Hypothalamus (tissue), 51 donors: ENCODE measurements around the gene SLC29A2.
"Not testable (repeated sequence)": the region's sequence is repeated elsewhere in the genome, so short reads cannot be mapped to it uniquely, and the experiment has no call there.

Experiments
- DNase-seq, 51 donors: peaks; one replicate each; lab custom pipeline; 2025; lab: John Stamatoyannopoulos, UW

Gene SLC29A2

GRCh38 chr11:66350560-66351235 lies 20.9 kb downstream of the SLC29A2 start:
- DNase-seq = not testable (repeated sequence)

- DNase-seq = no peak
These were observed 22.5 kb downstream of the SLC29A2 start for GRCh38 chr11:66349084-66349386.

- DNase-seq = peak in 50 of 51 donors; percentile 22 to 90 (median 71)
These were observed 23.9 kb downstream of the SLC29A2 start, which contains the start of gene B4GAT1 for GRCh38 chr11:66347425-66348276. B4GAT1 (minus strand) TSS chr11:66347629; CDS start chr11:66347545, 84 bp downstream.

- DNase-seq = peak in 4 of 51 donors; percentile 19 to 53 (median 51)
These were observed 24.8 kb downstream of the SLC29A2 start for GRCh38 chr11:66346476-66347424.

DNA sequence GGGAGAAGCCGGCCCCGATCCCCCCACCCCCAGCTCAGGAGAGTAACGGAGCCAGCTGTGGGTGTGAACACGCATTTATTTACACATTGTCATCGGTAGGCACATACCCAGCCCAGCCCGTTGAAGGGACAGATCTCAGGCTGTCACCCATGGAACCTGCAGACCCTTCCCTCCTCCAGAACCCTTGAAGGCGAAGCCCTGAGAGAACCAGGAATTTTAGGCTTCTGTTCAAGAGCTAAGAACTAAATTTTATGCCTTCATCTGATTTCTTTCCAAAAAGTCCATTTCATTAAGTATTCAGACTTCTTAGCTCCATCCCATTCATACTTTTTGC lies 26.3 kb downstream of the SLC29A2 start:
- DNase-seq = no peak

DNA sequence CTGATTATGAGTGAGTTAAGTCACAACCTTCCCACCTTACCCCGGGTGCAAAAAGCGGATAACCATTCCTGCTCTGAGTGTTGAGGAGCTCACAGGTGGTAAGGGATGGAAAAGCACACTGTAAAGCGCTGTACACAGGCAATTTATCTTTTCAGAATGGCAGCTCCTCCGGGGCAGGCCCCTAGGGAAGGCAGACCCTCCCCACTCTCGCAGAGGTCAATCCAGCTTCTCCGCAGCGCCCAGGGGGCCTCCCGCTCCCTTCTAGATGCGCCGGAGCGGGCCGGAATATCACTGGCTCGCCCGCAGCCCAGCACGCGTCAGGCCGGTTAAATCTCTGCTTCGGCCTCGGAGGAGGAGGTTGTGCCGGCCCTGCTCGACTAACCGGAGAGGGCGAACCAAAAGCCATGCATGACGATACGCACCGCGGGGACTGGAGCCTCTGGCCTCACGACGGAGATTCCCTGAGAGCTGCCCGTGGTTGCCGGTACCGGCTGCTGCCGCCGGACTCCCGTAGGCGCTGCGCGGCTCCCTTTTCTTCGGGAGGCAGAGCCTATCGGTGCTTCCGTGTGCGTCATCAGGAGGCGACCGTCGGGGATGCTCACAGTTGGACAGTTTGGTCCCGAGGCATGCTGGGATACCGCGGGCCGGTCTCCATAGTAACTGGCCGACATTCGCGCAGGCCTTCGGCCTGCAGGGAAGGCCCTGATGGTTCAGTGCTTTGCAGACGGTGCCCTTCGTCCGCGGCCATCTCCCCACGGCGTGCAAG lies 26.8 kb downstream of the SLC29A2 start, which contains the start of gene BRMS1:
BRMS1 (minus strand) TSS at position 555 of the 766 bp plus-strand sequence. CDS start 2,870 bp downstream, outside the sequence.
- peak; percentile 76 to 98 (median 95) for DNase-seq

DNA sequence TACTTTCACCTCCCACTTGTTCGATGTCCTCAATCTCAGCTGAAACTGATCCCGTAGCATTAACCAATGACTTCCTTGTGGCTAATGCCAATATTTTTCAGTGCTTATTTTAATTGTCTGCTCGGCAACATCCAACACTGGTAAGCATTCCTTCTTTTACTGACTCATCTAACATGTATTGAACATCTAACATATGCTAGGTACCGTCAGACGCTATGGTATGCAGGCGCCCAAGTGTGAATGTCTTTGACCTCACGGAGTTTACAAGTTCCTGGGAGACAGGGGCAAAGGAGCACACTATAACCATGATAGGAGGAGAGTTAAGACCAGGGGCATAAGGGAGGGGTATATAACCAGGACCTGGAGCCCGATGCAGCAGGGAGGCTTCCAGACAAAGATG lies 28.4 kb downstream of the SLC29A2 start:
- DNase-seq = no peak

DNA sequence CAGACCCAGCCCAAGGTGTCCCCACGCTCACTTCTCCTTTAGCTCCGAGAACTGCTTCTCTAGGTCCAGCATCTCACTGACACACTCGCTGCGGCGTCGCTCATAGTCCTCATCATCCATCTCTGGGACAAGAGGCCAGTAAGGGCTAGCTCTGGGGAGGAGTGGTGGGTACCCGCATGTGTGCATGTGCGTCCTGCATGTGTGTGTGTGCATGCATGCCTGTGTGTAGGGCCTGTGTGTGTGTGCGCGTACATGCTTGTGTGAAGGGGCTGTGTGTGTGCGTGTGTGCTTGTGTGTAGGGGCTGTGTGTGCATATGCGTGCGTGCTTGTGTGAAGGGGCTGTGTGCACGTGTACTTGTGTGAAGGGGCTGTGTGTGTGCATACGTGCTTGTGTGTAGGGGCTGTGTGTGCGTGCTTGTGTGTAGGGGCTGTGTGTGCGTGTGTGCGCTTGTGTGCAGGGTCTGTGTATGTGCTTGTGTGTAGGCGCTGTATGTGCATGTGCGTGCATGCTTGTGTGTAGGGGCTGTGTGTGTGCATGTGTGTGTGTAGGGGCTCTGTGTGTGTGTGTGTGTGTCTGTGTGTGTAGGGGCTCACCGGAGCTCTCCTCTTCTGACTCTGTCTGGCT lies 29.9 kb downstream of the SLC29A2 start:
- no peak for DNase-seq

- no peak for DNase-seq
These were observed 30.7 kb downstream of the SLC29A2 start for GRCh38 chr11:66340596-66341501.

DNA sequence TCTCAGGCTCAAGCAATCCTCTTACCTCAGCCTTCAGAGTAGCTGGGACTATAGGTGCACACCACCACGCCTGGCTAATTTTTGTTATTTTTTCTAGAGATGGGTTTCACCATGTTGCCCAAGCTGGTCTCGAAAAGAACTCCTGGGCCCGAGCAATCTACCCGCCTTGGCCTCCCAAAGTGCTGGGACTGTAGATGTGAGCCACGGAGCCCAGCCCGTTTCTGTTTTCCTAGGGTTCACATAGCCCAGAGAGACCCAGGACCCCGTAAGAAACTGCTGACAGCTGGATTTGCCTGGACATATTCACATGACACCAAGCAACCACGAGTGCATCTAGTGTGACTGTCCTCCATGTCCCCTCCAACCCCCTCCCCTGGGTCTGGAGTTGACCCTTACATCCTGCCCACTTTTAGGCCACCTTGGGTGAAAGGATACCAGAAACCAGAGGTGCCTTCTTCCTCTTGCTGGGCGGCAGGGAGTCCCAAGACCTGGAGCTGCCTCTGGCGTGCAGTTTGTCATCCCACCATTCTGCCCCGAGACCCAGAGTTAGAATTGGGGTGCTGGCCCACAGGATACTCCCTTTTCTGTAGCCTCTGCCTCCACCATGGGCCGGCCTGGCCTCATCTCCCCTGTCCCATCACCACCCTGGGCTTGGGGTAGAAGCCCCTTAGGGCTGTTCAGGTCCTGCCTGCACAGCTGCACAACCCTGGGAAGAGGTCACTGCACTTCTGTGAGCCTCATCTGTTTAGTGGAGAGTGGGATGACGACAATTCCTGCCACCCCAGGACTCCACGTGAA lies 31.7 kb downstream of the SLC29A2 start:
- no peak for DNase-seq

- DNase-seq = no peak
These were observed 32.3 kb downstream of the SLC29A2 start for GRCh38 chr11:66339162-66339675.

GRCh38 chr11:66338276-66339161 lies 33.0 kb downstream of the SLC29A2 start:
- no peak for DNase-seq

DNA sequence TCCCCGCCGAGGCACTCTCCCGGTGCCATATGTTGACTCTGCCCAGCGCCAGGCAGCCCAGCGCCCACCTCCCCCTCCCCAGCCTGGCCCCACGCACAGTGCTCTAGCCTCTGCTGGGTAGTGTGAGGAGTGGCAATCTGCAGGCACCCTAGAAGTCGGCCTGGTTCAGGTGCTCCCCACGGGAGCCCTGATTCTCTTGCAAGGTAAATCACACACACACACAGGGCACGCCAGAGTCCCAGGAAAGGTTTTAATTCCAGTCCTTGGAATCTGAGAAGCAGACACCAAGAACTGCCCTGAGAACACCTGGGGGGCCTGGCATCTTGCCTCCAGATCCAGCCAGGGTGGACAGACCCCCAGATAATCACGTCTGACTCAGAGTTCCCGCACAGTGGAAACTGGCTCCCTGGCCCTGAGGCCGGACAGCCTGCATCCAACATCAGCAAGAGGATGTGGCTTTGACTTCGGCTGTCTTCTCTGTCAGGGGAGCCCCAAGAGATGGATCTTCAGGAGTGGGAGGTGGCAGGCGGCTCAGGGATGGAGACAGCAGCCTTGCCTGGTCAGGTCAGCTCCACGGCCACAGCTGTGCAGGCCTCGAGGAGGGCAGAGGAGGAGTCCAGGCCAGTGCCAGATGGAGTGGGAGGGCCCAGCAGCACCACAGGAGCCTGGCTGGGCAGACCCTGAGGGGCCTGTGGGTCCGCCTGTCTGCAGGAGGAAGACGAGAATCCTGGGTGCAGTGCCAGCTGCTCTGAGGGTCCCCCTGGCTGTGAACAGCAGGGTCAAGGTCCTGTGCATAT lies 34.3 kb downstream of the SLC29A2 start:
- no peak for DNase-seq

DNA sequence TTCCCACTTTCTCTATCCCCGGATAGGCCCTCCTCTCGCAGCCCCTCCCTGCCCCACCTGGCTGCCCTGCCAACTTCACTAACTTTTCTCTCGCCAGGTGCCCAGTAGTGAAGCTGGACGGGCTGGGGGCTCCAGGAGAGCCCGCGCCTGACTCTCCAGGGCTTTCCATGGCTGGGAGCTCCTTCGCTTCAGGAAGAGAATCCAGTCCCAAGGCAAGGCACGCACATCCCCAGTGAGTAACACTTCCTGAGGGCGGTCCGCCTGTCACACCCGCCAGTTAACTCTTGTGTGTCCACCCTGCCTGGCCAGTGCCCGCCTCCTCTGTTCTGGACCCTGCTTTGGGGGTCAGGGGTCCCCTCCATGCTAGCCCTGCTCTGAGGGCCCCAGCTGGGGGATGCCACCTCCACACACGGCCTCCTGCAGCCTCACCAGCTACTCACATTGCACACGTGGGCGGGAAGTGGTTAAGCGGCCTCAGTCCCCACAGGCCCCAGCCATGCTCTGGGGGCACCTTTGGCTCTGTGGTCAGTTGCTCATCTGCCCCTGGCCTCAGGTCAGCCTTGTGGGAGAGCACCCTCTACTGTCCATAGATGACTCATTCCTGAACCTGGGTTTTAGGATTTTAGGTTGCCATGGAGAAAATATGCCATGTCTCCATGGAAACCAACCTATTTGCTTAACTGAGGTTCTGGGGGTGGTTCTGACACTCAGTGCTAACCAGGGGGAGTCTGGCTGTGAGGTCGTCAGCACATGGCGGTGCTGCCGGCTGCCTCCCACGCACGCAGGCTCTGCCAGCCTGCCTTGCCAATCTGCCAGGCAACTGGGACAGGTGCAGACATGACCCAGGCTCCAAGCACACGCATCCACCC lies 35.1 kb downstream of the SLC29A2 start, which contains the start of gene RIN1:
RIN1 (minus strand) TSS at position 201 of the 869 bp plus-strand sequence; CDS start at position 169, 32 bp downstream.
- peak in 25 of 51 donors; percentile 8 to 85 (median 45) for DNase-seq
